ENCODE results near the gene SAMD10.
A peak's percentile ranks its signal among the peaks of the same experiment; 100 is the strongest.
"Not testable (repeated sequence)": the region's sequence is repeated elsewhere in the genome, so short reads cannot be mapped to it uniquely, and the experiment has no call there.

Gene SAMD10

GRCh38 chr20:63978319-63979228 is 868 bp downstream of the SAMD10 start:
- DNase-seq = no peak
- CTCF ChIA-PET = interaction anchor here (1.2 to 2.3 kb wide), 6 partner anchors 11 to 142 kb away, joined by 3 to 18 read pairs (median 9); no protein-coding TSS in a partner anchor
- POLR2A ChIA-PET = interaction anchor here (0.6 kb wide), 1 partner anchor 948 kb away, joined by 3 read pairs; no protein-coding TSS in a partner anchor

GRCh38 chr20:63977739-63978276 is 1.6 kb downstream of the SAMD10 start:
- Histone ChIP-seq H3K4me3 (ENCODE audit: control insufficient read depth in 1 of 7, extremely low read depth in 1 of 7, insufficient read depth in 4 of 7, low read depth in 2 of 7, low read length in 6 of 7) (peak overlapping the region in 5 of 7 experiments; percentile 85 to 99 (median 89)), H3K27me3 (replicated peaks in 2 of 5; ENCODE audit: control insufficient read depth in 4 of 5, insufficient read depth in 5 of 5, low read length in 4 of 5) (no peaks in the 10 kb centered on the region), H3K9me3 (ENCODE audit: control extremely low read depth in 1 of 5, control insufficient read depth in 4 of 5, insufficient read depth in 2 of 5, low read depth in 1 of 5, low read length in 4 of 5) (no peaks in the 10 kb centered on the region), H3K27ac (ENCODE audit: insufficient read depth in 1 of 2, low read depth in 1 of 2, low read length in 2 of 2, poor library complexity in 1 of 2, severe bottlenecking in 2 of 2) (no peak overlapping the region), H3K4me1 (ENCODE audit: control extremely low read depth in 1 of 4, control insufficient read depth in 4 of 4, insufficient read depth in 4 of 4, low read length in 3 of 4) (peaks cover 5 to 56% (median 50%) of the 10 kb centered on the region in 4 experiments), H3K36me3 (ENCODE audit: control insufficient read depth in 4 of 4, insufficient read depth in 4 of 4, low read length in 3 of 4) (peaks cover 0 to 34% (median 20%) of the 10 kb centered on the region in 4 experiments)
- 87% methylated on average over 14 of the region's 16 CpGs for WGBS (ENCODE audit: insufficient coverage)
- POLR2A ChIA-PET = interaction anchor here (0.7 kb wide), 1 partner anchor 287 kb away, joined by 3 read pairs; no protein-coding TSS in a partner anchor
- CTCF ChIA-PET = interaction anchor here (0.5 to 1.2 kb wide), 2 partner anchors 14 to 26 kb away, joined by 3 to 5 read pairs; no protein-coding TSS in a partner anchor
- peak in 2 of 3 donors; percentile 56 to 61 for DNase-seq

More at GRCh38 chr20:63978319-63979228, 868 bp downstream of the SAMD10 start:
- 0% methylated on average over 44 of the region's 52 CpGs for WGBS (ENCODE audit: insufficient coverage)
- Histone ChIP-seq H3K27me3 (replicated peaks in 2 of 5; ENCODE audit: control insufficient read depth in 4 of 5, insufficient read depth in 5 of 5, low read length in 4 of 5) (no peaks in the 10 kb centered on the region), H3K36me3 (ENCODE audit: control insufficient read depth in 4 of 4, insufficient read depth in 4 of 4, low read length in 3 of 4) (peaks cover 0 to 37% (median 25%) of the 10 kb centered on the region in 4 experiments), H3K27ac (ENCODE audit: insufficient read depth in 1 of 2, low read depth in 1 of 2, low read length in 2 of 2, poor library complexity in 1 of 2, severe bottlenecking in 2 of 2) (peak overlapping the region in 1 of 2 experiments; percentile 34), H3K4me3 (ENCODE audit: control insufficient read depth in 1 of 7, extremely low read depth in 1 of 7, insufficient read depth in 4 of 7, low read depth in 2 of 7, low read length in 6 of 7) (peak overlapping the region; percentile 29 to 99 (median 86)), H3K9me3 (ENCODE audit: control extremely low read depth in 1 of 5, control insufficient read depth in 4 of 5, insufficient read depth in 2 of 5, low read depth in 1 of 5, low read length in 4 of 5) (no peaks in the 10 kb centered on the region), H3K4me1 (ENCODE audit: control extremely low read depth in 1 of 4, control insufficient read depth in 4 of 4, insufficient read depth in 4 of 4, low read length in 3 of 4) (peaks cover 5 to 56% (median 49%) of the 10 kb centered on the region in 4 experiments)

- Histone ChIP-seq H3K27me3 (replicated peaks in 2 of 5; ENCODE audit: control insufficient read depth in 4 of 5, insufficient read depth in 5 of 5, low read length in 4 of 5) (no peaks in the 10 kb centered on the region), H3K9me3 (ENCODE audit: control extremely low read depth in 1 of 5, control insufficient read depth in 4 of 5, insufficient read depth in 2 of 5, low read depth in 1 of 5, low read length in 4 of 5) (no peaks in the 10 kb centered on the region), H3K4me1 (ENCODE audit: control extremely low read depth in 1 of 4, control insufficient read depth in 4 of 4, insufficient read depth in 4 of 4, low read length in 3 of 4) (peaks cover 5 to 54% (median 47%) of the 10 kb centered on the region in 4 experiments), H3K4me3 (ENCODE audit: control insufficient read depth in 1 of 7, extremely low read depth in 1 of 7, insufficient read depth in 4 of 7, low read depth in 2 of 7, low read length in 6 of 7) (no peak overlapping the region), H3K27ac (ENCODE audit: insufficient read depth in 1 of 2, low read depth in 1 of 2, low read length in 2 of 2, poor library complexity in 1 of 2, severe bottlenecking in 2 of 2) (no peak overlapping the region), H3K36me3 (ENCODE audit: control insufficient read depth in 4 of 4, insufficient read depth in 4 of 4, low read length in 3 of 4) (peaks cover 0 to 28% (median 18%) of the 10 kb centered on the region in 4 experiments)
- ChIA-PET CTCF (interaction anchor here (0.5 to 1.2 kb wide), 2 partner anchors 15 to 25 kb away, joined by 3 to 5 read pairs; no protein-coding TSS in a partner anchor), POLR2A (interaction anchor here (0.7 kb wide), 1 partner anchor 286 kb away, joined by 3 read pairs; no protein-coding TSS in a partner anchor)
- WGBS (ENCODE audit: insufficient coverage) = 94% methylated on average over 11 of the region's 18 CpGs
- no peak for DNase-seq
Observed at GRCh38 chr20:63976980-63977738, 2.3 kb downstream of the SAMD10 start.

- H3K36me3 ChIP-seq (ENCODE audit: control insufficient read depth in 4 of 4, insufficient read depth in 4 of 4, low read length in 3 of 4) = peaks cover 0 to 28% (median 18%) of the 10 kb centered on the region in 4 experiments
Observed at GRCh38 chr20:63976511-63976910, 2.9 kb downstream of the SAMD10 start.

GRCh38 chr20:63974402-63975200 is 4.8 kb downstream of the SAMD10 start:
- Histone ChIP-seq H3K27me3 (replicated peaks in 2 of 5; ENCODE audit: control insufficient read depth in 4 of 5, insufficient read depth in 5 of 5, low read length in 4 of 5) (no peaks in the 10 kb centered on the region), H3K9me3 (ENCODE audit: control extremely low read depth in 1 of 5, control insufficient read depth in 4 of 5, insufficient read depth in 2 of 5, low read depth in 1 of 5, low read length in 4 of 5) (no peaks in the 10 kb centered on the region), H3K4me3 (ENCODE audit: control insufficient read depth in 1 of 7, extremely low read depth in 1 of 7, insufficient read depth in 4 of 7, low read depth in 2 of 7, low read length in 6 of 7) (no peak overlapping the region), H3K27ac (ENCODE audit: insufficient read depth in 1 of 2, low read depth in 1 of 2, low read length in 2 of 2, poor library complexity in 1 of 2, severe bottlenecking in 2 of 2) (no peak overlapping the region), H3K4me1 (ENCODE audit: control extremely low read depth in 1 of 4, control insufficient read depth in 4 of 4, insufficient read depth in 4 of 4, low read length in 3 of 4) (peaks cover 0 to 42% (median 36%) of the 10 kb centered on the region in 4 experiments), H3K36me3 (ENCODE audit: control insufficient read depth in 4 of 4, insufficient read depth in 4 of 4, low read length in 3 of 4) (peaks cover 0 to 28% (median 18%) of the 10 kb centered on the region in 4 experiments)
- CTCF ChIA-PET = interaction anchor here (0.5 to 2.2 kb wide), 22 partner anchors 10 to 333 kb away, joined by 3 to 21 read pairs (median 4); partner anchors contain the start of gene TPD52L2
- POLR2A ChIA-PET = no interaction called here
- DNase-seq = no peak
- WGBS (ENCODE audit: insufficient coverage) = 95% methylated on average over 16 of the region's 19 CpGs

More at GRCh38 chr20:63976511-63976910, 2.9 kb downstream of the SAMD10 start:
- WGBS (ENCODE audit: insufficient coverage) = 97% methylated on average over 5 of the region's 7 CpGs
- H3K4me3 ChIP-seq (ENCODE audit: control insufficient read depth in 1 of 7, extremely low read depth in 1 of 7, insufficient read depth in 4 of 7, low read depth in 2 of 7, low read length in 6 of 7); POLR2A ChIA-PET; H3K9me3 ChIP-seq (ENCODE audit: control extremely low read depth in 1 of 5, control insufficient read depth in 4 of 5, insufficient read depth in 2 of 5, low read depth in 1 of 5, low read length in 4 of 5); H3K27ac ChIP-seq (ENCODE audit: insufficient read depth in 1 of 2, low read depth in 1 of 2, low read length in 2 of 2, poor library complexity in 1 of 2, severe bottlenecking in 2 of 2); H3K27me3 ChIP-seq (replicated peaks in 2 of 5; ENCODE audit: control insufficient read depth in 4 of 5, insufficient read depth in 5 of 5, low read length in 4 of 5); DNase-seq: not testable (repeated sequence)
- peaks cover under 1 to 50% (median 42%) of the 10 kb centered on the region in 4 experiments for H3K4me1 ChIP-seq (ENCODE audit: control extremely low read depth in 1 of 4, control insufficient read depth in 4 of 4, insufficient read depth in 4 of 4, low read length in 3 of 4)
- CTCF ChIA-PET = interaction anchor here (1.2 kb wide), 1 partner anchor 25 kb away, joined by 3 read pairs; no protein-coding TSS in a partner anchor
